ENCODE data around the gene B4GALT3.

DNA sequence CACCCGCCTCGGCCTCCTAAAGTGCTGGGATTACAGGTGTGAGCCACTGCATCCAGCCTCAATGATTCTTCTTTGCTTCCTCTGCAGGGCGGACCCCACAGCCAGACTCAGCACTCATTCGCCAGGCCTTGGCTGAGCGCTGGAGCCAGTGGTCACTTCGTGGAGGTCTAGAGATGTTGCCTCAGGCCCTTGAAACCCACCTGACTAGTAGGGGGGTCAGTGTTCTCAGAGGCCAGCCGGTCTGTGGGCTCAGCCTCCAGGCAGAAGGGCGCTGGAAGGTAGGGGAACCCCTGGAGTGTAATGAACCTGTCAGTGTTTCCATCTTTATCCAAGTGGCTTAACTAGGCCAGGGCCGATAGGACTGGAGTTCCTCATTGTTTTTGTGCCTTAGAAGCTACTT, 8.4 kb downstream of the B4GALT3 start:
- TF ChIP-seq, protein P1, sequence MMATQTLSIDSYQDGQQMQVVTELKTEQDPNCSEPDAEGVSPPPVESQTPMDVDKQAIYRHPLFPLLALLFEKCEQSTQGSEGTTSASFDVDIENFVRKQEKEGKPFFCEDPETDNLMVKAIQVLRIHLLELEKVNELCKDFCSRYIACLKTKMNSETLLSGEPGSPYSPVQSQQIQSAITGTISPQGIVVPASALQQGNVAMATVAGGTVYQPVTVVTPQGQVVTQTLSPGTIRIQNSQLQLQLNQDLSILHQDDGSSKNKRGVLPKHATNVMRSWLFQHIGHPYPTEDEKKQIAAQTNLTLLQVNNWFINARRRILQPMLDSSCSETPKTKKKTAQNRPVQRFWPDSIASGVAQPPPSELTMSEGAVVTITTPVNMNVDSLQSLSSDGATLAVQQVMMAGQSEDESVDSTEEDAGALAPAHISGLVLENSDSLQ (IDR thresholded peaks at IDR 0.05), result no peak
- no peak for TF ChIP-seq TARDBP (IDR thresholded peaks at IDR 0.05)
- no peak for TF ChIP-seq ELF4 (IDR thresholded peaks at IDR 0.05)
- no peak for TF ChIP-seq FOXM1 (IDR thresholded peaks at IDR 0.05; ENCODE audit: borderline replicate concordance)
- no peak for TF ChIP-seq NFRKB (IDR thresholded peaks at IDR 0.05)

Measured in HEK293T (cell line).